HCT116 (cell line): ENCODE measurements around the gene LOXHD1. TPM values are rescaled to one million over a fixed set of nuclear protein-coding genes. Genes with fewer than 3 reads are reported as not detected.

Experiments
- ATAC-seq: fragments of 200-7000 bp; cut with Tn5 transposase; 2 replicates; pipeline ENCODE4 v1.9.1; 2020; ENCODE audit warnings: mild to moderate bottlenecking, moderate library complexity
- BruUV-seq: library from RNA; stranded (reverse); fragments of 400-500 nt; replicated peaks from 2 replicates; lab custom pipeline; 2021; lab: Mats Ljungman, UMichigan
- CTCF ChIA-PET: fragments of 300-600 bp; sonication (Branson Sonifier 250); formaldehyde crosslinking; loops from one replicate; lab custom pipeline; 2021; ENCODE audit warnings: antibody characterized with exemption; lab: Charles Lee
- POLR2A ChIA-PET: fragments of 300-600, 350-600 bp; sonication (Branson Sonifier 250); formaldehyde crosslinking; loops from one replicate; lab custom pipeline; 2021; ENCODE audit warnings: antibody characterized with exemption; lab: Charles Lee
- RAD21 ChIA-PET, 2 experiments: fragments of 300-600 bp; sonication (Branson Sonifier 250); formaldehyde crosslinking; loops; one replicate each; lab custom pipeline; 2023; ENCODE audit warnings: low total read pairs in 2 of 2; ENCODE audit not compliant: uncharacterized antibody in 2 of 2, unreplicated experiment in 2 of 2, low non-redundant PET in 1 of 2; lab: Charles Lee
- DNase-seq: peaks from one replicate; pipeline ENCODE4 v3.0.0-alpha.2; 2010; ENCODE audit warnings: low read depth, low spot score
- H2AFZ ChIP-seq: fragments of 200-600 bp; shearing (Covaris generic), sonication (generic); 2 replicates; pipeline ENCODE4 v1.6.1; 2017; ENCODE audit warnings: low read depth, mixed run types, mixed read lengths, antibody characterized with exemption, low read length; ENCODE audit not compliant: poor library complexity, severe bottlenecking
- H3K27ac ChIP-seq: 2 replicates; pipeline ENCODE4 v1.5.1; 2012; ENCODE audit warnings: low read depth, low read length
- H3K27me3 ChIP-seq: fragments of 200-600 bp; sonication (generic); 2 replicates; pipeline ENCODE4 v1.6.1; 2016; ENCODE audit warnings: mixed run types, low read length, mixed read lengths; ENCODE audit not compliant: insufficient read depth
- H3K36me3 ChIP-seq, 2 experiments: fragments of 200-500 bp in 1 of 2; fragments of 200-600 bp in 1 of 2; sonication (Bioruptor generic) in 1 of 2; sonication (generic) in 1 of 2; 2 replicates each; pipeline versions ENCODE4 v1.5.1 to v1.6.1; 2014 to 2016; ENCODE audit warnings: low read length in 2 of 2, inconsistent platforms in 1 of 2, mixed read lengths in 1 of 2, mixed run types in 1 of 2; ENCODE audit not compliant: insufficient read depth in 2 of 2, control insufficient read depth in 1 of 2
- H3K4me1 ChIP-seq, 2 experiments: fragments of 200-600 bp in 1 of 2; sonication (generic) in 1 of 2; 2 replicates each; pipeline versions ENCODE4 v1.5.1 to v1.6.1; 2012 to 2017; ENCODE audit warnings: low read length in 2 of 2, inconsistent platforms in 1 of 2, mild to moderate bottlenecking in 1 of 2, mixed read lengths in 1 of 2, mixed run types in 1 of 2, moderate library complexity in 1 of 2; ENCODE audit not compliant: insufficient read depth in 2 of 2, control insufficient read depth in 1 of 2
- H3K4me2 ChIP-seq: fragments of 200-600 bp; sonication (generic); 2 replicates; pipeline ENCODE4 v1.6.1; 2017; ENCODE audit warnings: mixed run types, low read length, mixed read lengths
- H3K4me3 ChIP-seq, 2 experiments: fragments of 200-600 bp in 1 of 2; sonication (generic) in 1 of 2; replicated peaks in 1 of 2; 2 replicates each; pipeline ENCODE4 v1.5.1; 2011 to 2016; ENCODE audit warnings: low read length in 2 of 2, control low read depth in 1 of 2, low read depth in 1 of 2, mild to moderate bottlenecking in 1 of 2, mixed read lengths in 1 of 2, mixed run types in 1 of 2
- H3K79me2 ChIP-seq: fragments of 200-600 bp; sonication (generic); 2 replicates; pipeline ENCODE4 v1.6.1; 2017; ENCODE audit warnings: mild to moderate bottlenecking, mixed run types, low read length, moderate library complexity, mixed read lengths; ENCODE audit not compliant: insufficient read depth
- H3K9ac ChIP-seq: fragments of 200-600 bp; sonication (generic); 2 replicates; pipeline ENCODE4 v1.6.1; 2016; ENCODE audit warnings: low read length, mixed read lengths
- H3K9me2 ChIP-seq: fragments of 200-600 bp; sonication (generic), shearing (Covaris generic); 2 replicates; pipeline ENCODE4 v1.6.1; 2017; ENCODE audit warnings: mixed run types, mild to moderate bottlenecking, moderate library complexity; ENCODE audit not compliant: insufficient read depth
- H3K9me3 ChIP-seq, 2 experiments: fragments of 200-500 bp in 1 of 2; fragments of 200-600 bp in 1 of 2; sonication (Bioruptor generic) in 1 of 2; sonication (generic) in 1 of 2; 2 replicates each; pipeline ENCODE4 v1.6.1; 2014 to 2017; ENCODE audit warnings: low read length in 2 of 2, mixed read lengths in 2 of 2, inconsistent platforms in 1 of 2, low read depth in 1 of 2, mild to moderate bottlenecking in 1 of 2, mixed run types in 1 of 2, moderate library complexity in 1 of 2; ENCODE audit not compliant: control insufficient read depth in 1 of 2, insufficient read depth in 1 of 2
- H4K20me1 ChIP-seq: fragments of 200-600 bp; sonication (generic), shearing (Covaris generic); 2 replicates; pipeline ENCODE4 v1.6.1; 2017; ENCODE audit warnings: mixed run types, mild to moderate bottlenecking, moderate library complexity; ENCODE audit not compliant: insufficient read depth
- ATF3 ChIP-seq: IDR thresholded peaks from 2 replicates; pipeline ENCODE4 v1.6.1; 2012
- CBX3 ChIP-seq: IDR thresholded peaks from 2 replicates; pipeline ENCODE4 v1.6.1; 2012; ENCODE audit warnings: low read depth
- EGR1 ChIP-seq: IDR thresholded peaks from 2 replicates; pipeline ENCODE4 v1.6.1; 2012; ENCODE audit warnings: low read depth
- ELF1 ChIP-seq: IDR thresholded peaks from 2 replicates; pipeline ENCODE4 v1.6.1; 2012; ENCODE audit warnings: low read depth, borderline replicate concordance
- EZH2 ChIP-seq: fragments of 200-600 bp; sonication (generic); IDR thresholded peaks from 2 replicates; pipeline ENCODE4 v1.6.1; 2017; ENCODE audit warnings: antibody characterized with exemption, mixed run types
- FOSL1 ChIP-seq: IDR thresholded peaks from 2 replicates; pipeline ENCODE4 v1.6.1; 2012; ENCODE audit warnings: low read depth
- JUND ChIP-seq: IDR thresholded peaks from 2 replicates; pipeline ENCODE4 v1.6.1; 2012
- POLR2AphosphoS5 ChIP-seq: IDR thresholded peaks from 2 replicates; pipeline ENCODE4 v1.6.1; 2011; ENCODE audit warnings: mild to moderate bottlenecking, low read depth, low read length, moderate library complexity
- RAD21 ChIP-seq: IDR thresholded peaks from 2 replicates; pipeline ENCODE4 v1.6.1; 2012; ENCODE audit warnings: low read depth, mild to moderate bottlenecking
- SP1 ChIP-seq: IDR thresholded peaks from 2 replicates; pipeline ENCODE4 v1.6.1; 2012; ENCODE audit warnings: low read depth
- TCF7L2 ChIP-seq: IDR thresholded peaks from 2 replicates; pipeline ENCODE4 v1.7.0; 2011; ENCODE audit warnings: borderline replicate concordance, inconsistent platforms; ENCODE audit not compliant: insufficient read depth, insufficient read length; ENCODE audit errors: extremely low read depth
- ZBTB33 ChIP-seq: IDR thresholded peaks from 2 replicates; pipeline ENCODE4 v1.6.1; 2011; ENCODE audit warnings: mild to moderate bottlenecking, low read length, moderate library complexity; ENCODE audit not compliant: insufficient replicate concordance; ENCODE audit errors: extremely low read depth
- intact Hi-C: fragments of 100-400 bp; cut with micrococcal nuclease; formaldehyde crosslinking; loops from 2 replicates; pipeline ENCODE4 v1.10.0; 2022
- total RNA-seq: library from RNA; stranded (reverse); gene quantifications from one replicate; pipeline ENCODE4 v1.2.1, GENCODE V29; 2021; ENCODE audit not compliant: unreplicated experiment

Gene LOXHD1
- total RNA-seq, 1 experiment from 2014 or later: not detected

GRCh38 chr18:46429649-46430224, 227.3 kb downstream of the LOXHD1 start:
- intact Hi-C loops: no loop called here
- ATAC-seq: no peak
- TF ChIP-seq ELF1 (no peak), CBX3 (no peak), EGR1 (no peak), FOSL1 (no peak), JUND (no peak)
- H3K27ac ChIP-seq: no peak overlapping the region
- H4K20me1 ChIP-seq: no peaks in the 10 kb centered on the region
- no peaks in the 10 kb centered on the region for H3K79me2 ChIP-seq
- no peaks in the 10 kb centered on the region for H3K9me3 ChIP-seq
- H3K9me2 ChIP-seq: no peaks in the 10 kb centered on the region
- H3K36me3 ChIP-seq: no peaks in the 10 kb centered on the region
- no peak overlapping the region for H3K4me2 ChIP-seq
- no peak overlapping the region for H2AFZ ChIP-seq
- ChIA-PET POLR2A (no interaction called here), RAD21 (no interaction called here), CTCF (no interaction called here)
- peaks cover 6 to 7% of the 10 kb centered on the region in 2 experiments; a peak in 3 of 4 replicates for H3K4me1 ChIP-seq
- DNase-seq: no peak
- no peak overlapping the region for H3K4me3 ChIP-seq
- H3K27me3 ChIP-seq: no peaks in the 10 kb centered on the region
- H3K9ac ChIP-seq: no peak overlapping the region
- no TSS peak for BruUV-seq

GRCh38 chr18:46429130-46429529, 227.9 kb downstream of the LOXHD1 start:
- Histone ChIP-seq H3K4me2 (no peak overlapping the region), H3K4me1 (peaks cover 10 to 11% of the 10 kb centered on the region in 2 experiments), H3K27me3 (no peaks in the 10 kb centered on the region), H3K9me2 (no peaks in the 10 kb centered on the region), H3K36me3 (no peaks in the 10 kb centered on the region), H3K9me3 (no peaks in the 10 kb centered on the region), H3K79me2 (no peaks in the 10 kb centered on the region), H3K27ac (no peak overlapping the region), H3K9ac (no peak overlapping the region), H2AFZ (no peak overlapping the region), H4K20me1 (no peaks in the 10 kb centered on the region), H3K4me3 (no peak overlapping the region)
- ATAC-seq (no peak), DNase-seq (no peak)
- BruUV-seq: no TSS peak
- intact Hi-C loops: no loop called here
- ChIA-PET POLR2A (no interaction called here), CTCF (no interaction called here), RAD21 (no interaction called here)
- TF ChIP-seq FOSL1 (no peak), SP1 (no peak), TCF7L2 (no peak), POLR2AphosphoS5 (no peak), RAD21 (no peak), ATF3 (no peak), ZBTB33 (no peak), EGR1 (no peak), EZH2 (no peak)
